Activated CD4-positive, alpha-beta T cell treated with anti-CD3 and anti-CD28 coated beads for 48 hours (primary cell): ENCODE measurements around the gene CPNE7.

Source experiments
- DNase-seq: peaks from one replicate; pipeline ENCODE4 v3.0.0-alpha.2; 2020

Gene CPNE7

DNA sequence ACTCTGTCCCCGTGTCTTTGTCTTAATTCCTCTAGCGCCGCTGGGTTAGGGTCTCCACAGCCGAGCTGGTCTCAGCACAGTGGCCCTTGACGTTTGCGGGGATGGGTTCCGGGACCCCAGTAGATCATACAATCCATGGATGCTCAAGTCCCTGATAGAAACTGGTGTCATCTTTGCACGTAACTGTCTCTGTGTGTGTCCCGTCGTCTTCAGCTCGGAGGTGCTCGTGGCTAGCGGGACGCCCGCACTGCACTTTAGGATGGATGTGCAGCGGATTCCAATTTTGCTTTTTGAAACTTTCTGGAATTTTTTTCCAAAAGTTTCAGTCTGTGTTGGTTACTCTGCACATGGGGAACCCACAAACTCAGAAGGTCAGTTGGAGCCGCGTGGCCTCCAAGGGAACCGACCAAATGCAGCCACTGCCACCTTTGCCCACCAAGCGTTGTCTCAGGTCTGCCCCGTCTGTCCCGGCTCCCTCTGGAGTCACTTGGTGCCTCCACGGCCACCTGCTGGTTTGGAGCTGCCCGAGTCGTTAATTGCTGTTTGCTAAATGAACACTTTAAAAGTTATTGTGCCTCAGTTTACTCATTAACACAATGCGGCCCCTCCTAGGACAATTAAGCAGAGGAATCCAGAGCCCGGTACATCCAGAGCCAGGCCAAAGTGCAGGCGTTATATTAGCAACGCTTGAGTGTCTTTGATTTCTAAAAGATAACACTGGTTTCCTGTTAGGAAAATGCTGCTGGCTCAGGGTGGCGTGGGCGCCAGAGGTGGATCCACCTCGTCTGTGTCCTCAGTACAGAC, 32.6 kb downstream of the CPNE7 start:
- DNase-seq = no peak

GRCh38 chr16:89610108-89610453, 34.5 kb downstream of the CPNE7 start:
- no peak for DNase-seq

DNA sequence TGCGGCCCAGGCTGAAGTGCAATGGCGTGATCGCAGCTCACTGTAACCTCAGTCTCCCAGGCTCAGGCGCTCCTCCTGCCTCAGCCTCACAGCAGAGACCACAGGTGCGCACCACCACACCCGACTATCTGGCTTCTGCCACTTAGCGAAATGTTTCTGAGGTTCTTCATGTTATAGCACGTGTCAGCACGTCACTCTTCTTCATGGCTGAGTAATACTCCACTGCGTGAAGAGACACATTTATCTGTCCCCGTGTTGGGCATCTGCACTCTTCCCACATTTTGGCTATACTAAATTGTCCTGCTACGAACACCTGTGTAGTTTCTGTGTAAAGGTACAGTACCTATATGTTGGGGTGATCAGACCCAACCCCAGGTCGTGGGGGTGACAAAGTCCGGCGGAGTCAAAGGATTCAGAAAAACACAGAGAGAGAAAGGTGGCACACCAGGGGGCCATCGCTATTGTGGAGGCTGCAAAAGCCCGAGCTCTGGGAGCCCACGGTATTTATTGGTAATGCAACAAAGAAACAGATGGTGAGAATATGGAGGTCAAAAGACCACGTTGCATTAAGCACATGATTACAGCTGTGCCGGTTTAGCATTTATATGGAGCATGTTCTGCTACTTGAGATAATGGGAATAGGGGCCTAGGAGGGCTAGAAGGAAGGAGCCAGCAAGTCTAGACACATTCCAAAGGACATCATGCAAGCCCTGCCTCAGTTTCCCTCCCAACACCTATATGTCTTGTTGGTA, 37.0 kb downstream of the CPNE7 start:
- DNase-seq = no peak

- DNase-seq = no peak
Measured at GRCh38 chr16:89613231-89613953, 37.8 kb downstream of the CPNE7 start, which contains the start of gene DPEP1. Gene DPEP1 (plus strand): TSS chr16:89613642. CDS start chr16:89630411, 16,769 bp downstream.

- no peak for DNase-seq
Measured at GRCh38 chr16:89613954-89614459, 38.4 kb downstream of the CPNE7 start.

DNA sequence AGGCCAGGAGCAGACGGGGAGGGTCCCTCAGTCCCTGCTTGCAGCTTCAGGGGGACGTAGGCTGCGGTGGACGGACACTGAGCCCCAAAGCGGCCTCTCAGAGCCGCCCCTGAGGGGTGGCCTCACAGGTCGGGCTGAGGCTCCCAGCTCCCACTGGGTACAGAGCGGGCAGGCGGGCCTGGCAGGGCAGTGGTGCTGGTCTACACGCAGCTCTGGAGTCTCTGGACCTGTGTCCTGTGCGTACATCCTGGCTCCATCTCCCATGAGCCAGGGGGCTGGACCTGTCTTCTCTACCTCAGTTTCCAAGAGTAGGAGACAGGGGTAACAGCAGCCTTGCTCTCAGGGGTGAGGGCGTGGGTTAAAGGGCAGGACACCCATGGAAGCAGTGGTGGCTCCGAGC, 39.6 kb downstream of the CPNE7 start:
- DNase-seq = no peak

- peak; percentile 31 for DNase-seq
Measured at GRCh38 chr16:89615596-89616090, 40.1 kb downstream of the CPNE7 start.

GRCh38 chr16:89616623-89617022, 41.1 kb downstream of the CPNE7 start:
- DNase-seq = no peak

DNA sequence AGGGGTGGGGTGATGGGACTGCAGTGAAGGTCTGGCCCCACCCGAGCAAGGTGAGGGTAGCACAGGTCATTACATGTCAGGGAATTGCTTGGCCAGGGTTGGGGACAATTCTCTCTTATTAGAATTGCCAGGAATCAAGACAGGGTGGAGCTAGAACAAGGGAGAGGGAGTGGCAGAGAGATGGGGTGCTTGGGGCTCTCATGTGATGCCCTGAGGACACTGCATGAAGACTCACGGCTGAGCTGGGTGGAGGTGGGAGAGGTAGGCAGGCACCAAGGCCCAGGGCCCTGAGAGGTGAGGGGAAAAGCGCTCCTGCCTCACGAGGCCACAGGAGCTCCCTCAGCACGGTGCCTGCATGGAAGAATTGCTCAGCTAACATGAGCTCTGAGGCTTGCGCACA, 41.5 kb downstream of the CPNE7 start:
- DNase-seq = no peak

GRCh38 chr16:89618109-89618998, 42.8 kb downstream of the CPNE7 start:
- DNase-seq = no peak

- DNase-seq = no peak
Measured at GRCh38 chr16:89619840-89620239, 44.3 kb downstream of the CPNE7 start.

DNA sequence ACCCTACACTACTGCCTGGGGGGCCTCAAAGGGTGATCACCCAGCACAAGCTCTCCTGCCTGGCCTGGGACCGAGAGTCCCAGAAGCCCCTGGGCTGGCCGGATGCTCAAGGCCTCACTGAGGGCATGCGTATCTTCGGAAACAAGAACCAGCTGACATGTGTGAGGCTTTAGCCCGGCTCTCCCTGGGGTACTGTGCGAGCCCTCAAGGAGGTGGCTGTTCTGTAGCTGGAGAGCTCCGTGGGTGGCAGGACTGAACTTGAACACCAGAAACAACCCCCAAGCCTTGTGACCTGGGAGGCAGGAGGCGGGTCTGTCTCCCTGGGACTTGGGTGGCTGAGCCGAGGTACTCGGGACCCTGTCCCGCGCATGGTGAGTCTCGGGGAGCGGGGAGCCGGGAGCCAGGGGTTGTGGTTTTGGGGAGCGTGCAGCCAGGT, 44.9 kb downstream of the CPNE7 start:
- DNase-seq = no peak

GRCh38 chr16:89621136-89621697, 45.7 kb downstream of the CPNE7 start:
- no peak for DNase-seq

DNA sequence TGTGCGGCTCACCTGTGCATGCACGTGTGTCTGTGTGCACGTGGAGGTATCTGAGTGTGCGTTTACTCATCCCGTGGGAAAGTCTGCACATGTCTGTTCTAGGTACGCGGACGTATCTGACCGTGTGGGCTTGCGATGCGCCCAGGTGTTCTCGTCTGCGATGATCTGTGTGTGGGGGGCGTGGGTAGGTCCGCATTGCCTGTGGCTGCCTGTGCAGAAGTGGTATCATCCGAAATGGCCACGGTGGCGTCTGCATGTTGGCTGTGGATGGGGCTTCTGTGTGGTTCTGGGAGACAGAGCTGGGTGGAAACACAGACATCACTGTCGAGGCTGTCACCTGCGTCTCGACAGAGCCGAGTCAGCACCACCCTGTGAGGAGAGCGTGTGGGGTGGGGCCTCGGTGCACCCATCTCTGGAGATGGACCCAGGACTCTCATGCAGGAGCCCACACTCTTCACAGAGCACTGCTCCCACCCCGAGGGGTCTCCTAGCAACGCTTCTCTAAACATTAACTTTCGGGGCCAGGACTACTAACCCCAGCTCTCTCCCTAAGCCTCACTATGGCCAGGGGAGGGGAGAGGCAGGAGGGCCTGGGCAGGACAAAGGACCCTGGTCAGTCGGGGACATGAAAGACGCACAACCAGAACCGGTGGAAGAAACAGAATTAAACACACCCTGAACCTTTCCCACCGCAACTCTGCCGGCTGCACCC, 46.3 kb downstream of the CPNE7 start:
- DNase-seq = no peak

DNA sequence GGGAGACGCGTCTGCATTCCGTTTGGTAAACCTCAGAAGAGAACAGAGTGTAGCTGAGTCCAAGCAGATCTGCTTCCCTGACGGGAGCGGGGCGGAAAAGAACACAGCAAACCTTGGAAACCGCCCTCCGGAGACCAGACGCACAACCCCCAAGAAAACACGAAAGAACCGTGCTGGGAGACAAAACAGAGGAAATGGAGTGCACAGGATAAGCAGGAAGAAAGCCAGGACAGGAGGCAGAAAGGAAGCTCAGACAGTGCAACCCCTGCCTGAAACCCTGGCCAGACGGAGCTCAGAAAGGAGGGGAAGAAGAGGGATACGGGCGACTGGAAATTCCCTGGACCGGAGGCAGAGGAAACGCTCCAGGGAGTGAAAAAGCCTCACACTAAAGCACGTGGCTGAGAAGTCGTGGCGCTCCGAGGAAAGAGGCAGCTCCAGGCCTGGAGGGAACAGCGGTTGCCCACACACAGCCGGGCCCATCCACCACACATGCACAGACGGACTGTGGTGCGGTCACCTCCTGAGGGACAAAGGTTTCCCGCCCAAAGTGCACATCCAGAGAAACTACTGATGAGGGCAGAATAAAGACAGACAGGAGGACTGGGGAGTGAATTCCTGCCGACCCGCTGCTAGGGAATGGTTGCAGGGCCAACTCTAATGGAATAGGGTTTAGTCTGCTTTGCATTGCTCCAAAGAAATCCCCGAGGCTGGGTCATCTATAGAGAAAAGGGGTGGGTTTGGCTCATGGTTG, 48.1 kb downstream of the CPNE7 start:
- DNase-seq = no peak

DNA sequence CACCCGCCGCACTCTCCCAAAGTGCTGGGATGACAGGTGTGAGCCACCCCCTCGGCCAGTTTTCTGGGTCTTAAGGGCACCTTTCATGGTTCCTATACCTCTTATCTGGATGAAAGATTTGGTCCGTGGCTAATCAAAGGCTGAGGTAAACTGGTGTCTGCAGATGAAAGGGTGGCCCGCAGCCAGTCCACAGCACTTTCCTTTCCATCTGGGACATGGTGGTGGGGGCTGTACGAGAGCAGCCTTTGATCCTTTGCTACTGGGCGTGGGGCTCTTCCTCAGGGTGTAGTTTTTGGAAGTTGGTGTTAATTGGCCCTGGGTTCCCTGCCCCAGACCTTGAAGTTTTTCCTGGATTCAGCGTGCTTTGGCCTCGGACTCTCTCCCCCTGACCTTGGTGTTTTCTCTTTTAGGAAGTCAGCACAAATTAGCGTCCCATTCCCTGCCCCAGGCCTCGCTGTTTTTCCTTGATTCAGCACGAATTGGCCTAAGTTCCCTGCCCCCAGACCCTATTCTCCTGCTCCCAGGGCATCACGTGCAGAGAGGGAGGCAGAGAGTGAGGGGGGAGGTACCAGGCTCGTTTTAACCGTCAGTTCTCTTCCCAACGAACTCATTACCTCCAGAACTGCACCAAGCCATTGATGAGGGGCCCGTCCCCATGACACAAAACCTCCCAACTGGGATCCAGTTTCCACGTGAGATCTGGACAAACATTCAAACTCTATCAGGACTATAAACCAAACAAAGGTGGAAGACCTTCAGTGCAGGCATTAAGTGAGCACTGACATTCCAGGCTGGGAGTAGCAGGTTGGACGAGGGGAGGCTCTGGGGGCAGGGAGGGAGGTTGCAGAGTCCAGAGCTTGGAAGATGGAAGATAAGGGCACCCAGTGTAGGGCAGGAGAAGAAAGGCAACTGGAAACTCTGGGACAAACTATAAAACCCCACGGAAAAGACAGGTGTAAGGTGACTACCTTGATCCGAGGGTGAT, 49.5 kb downstream of the CPNE7 start:
- DNase-seq = no peak

DNA sequence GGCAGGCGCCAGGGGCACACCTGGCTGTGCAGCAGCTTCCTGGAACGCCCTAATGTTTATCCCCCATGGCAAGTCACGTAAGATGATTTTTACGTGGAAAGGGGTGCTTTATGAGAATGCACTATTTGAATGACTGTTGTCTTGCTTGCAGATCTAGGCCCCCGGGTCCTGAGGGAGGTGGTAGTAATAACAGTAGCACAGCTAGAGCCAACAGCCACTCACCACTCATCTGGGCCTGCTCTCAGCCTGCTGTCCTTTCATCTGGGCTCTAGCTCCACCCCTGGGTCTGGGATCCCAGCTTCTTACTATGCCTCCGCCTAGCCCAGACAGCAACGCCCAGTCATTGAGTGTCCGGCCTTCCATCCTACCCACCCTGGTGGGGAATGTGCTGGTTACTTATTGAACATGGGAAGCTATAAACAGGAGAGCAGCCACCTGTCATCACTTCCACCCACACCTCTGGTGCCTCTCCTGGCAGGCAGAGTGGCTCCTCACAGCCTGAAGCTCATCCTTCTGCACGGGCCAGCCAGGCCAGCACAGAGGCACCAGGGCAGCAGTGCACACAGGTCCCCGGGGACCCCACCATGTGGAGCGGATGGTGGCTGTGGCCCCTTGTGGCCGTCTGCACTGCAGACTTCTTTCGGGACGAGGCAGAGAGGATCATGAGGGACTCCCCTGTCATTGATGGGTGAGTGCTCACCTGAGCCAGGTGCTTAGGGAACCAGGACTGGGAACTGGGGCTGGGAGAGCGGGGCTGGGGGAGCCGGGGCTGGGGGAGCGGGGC, 54.5 kb downstream of the CPNE7 start:
- DNase-seq = no peak

- no peak for DNase-seq
Measured at GRCh38 chr16:89633064-89633631, 57.6 kb downstream of the CPNE7 start.
